Glomerular visceral epithelial cell (primary cell): ENCODE data around the gene KCNN4.

Experiments
- DNase-seq: peaks from one replicate; pipeline ENCODE4 v3.0.0-alpha.2; 2016; ENCODE audit errors: extremely low spot score

Gene KCNN4

GRCh38 chr19:43748205-43748594, 32.6 kb downstream of the KCNN4 start:
- DNase-seq, result no peak

GRCh38 chr19:43747557-43748204, 33.1 kb downstream of the KCNN4 start:
- DNase-seq, result peak; percentile 82

GRCh38 chr19:43743059-43743458, 37.7 kb downstream of the KCNN4 start:
- peak; percentile 74 for DNase-seq

- no peak for DNase-seq
Measured at GRCh38 chr19:43741075-43741825, 39.5 kb downstream of the KCNN4 start.

- DNase-seq, result no peak
Measured at GRCh38 chr19:43739439-43740235, 41.1 kb downstream of the KCNN4 start.

GRCh38 chr19:43738780-43739211, 42.0 kb downstream of the KCNN4 start:
- DNase-seq, result no peak

- no peak for DNase-seq
Measured at GRCh38 chr19:43735957-43736356, 44.8 kb downstream of the KCNN4 start.

GRCh38 chr19:43735013-43735412, 45.8 kb downstream of the KCNN4 start:
- no peak for DNase-seq

- DNase-seq, result no peak
Measured at GRCh38 chr19:43731846-43732245, 48.9 kb downstream of the KCNN4 start.

- DNase-seq, result no peak
Measured at GRCh38 chr19:43731346-43731745, 49.4 kb downstream of the KCNN4 start.

GRCh38 chr19:43729919-43730318, 50.9 kb downstream of the KCNN4 start:
- DNase-seq, result no peak

- no peak for DNase-seq
Measured at GRCh38 chr19:43727593-43727853, 53.2 kb downstream of the KCNN4 start.

GRCh38 chr19:43726736-43727592, 53.8 kb downstream of the KCNN4 start:
- DNase-seq, result no peak

- DNase-seq, result no peak
Measured at GRCh38 chr19:43725468-43725867, 55.3 kb downstream of the KCNN4 start.

GRCh38 chr19:43724896-43725295, 55.9 kb downstream of the KCNN4 start:
- no peak for DNase-seq

- DNase-seq, result no peak
Measured at GRCh38 chr19:43723588-43723987, 57.2 kb downstream of the KCNN4 start.

- DNase-seq, result no peak
Measured at GRCh38 chr19:43721469-43722048, 59.2 kb downstream of the KCNN4 start.

GRCh38 chr19:43720936-43721335, 59.8 kb downstream of the KCNN4 start:
- DNase-seq, result no peak

- DNase-seq, result no peak
Measured at GRCh38 chr19:43719918-43720317, 60.9 kb downstream of the KCNN4 start.

- DNase-seq, result no peak
Measured at GRCh38 chr19:43719378-43719868, 61.4 kb downstream of the KCNN4 start.

- DNase-seq, result no peak
Measured at GRCh38 chr19:43718627-43719377, 62.0 kb downstream of the KCNN4 start.
